GM19467 (cell line): ENCODE results near the gene CAPS.

Experiments
- ATAC-seq: cut with Tn5 transposase; IDR thresholded peaks from one replicate; pipeline ENCODE4 v1.9.1; 2021; ENCODE audit warnings: mild to moderate bottlenecking, moderate library complexity; ENCODE audit not compliant: unreplicated experiment

The CAPS gene

DNA sequence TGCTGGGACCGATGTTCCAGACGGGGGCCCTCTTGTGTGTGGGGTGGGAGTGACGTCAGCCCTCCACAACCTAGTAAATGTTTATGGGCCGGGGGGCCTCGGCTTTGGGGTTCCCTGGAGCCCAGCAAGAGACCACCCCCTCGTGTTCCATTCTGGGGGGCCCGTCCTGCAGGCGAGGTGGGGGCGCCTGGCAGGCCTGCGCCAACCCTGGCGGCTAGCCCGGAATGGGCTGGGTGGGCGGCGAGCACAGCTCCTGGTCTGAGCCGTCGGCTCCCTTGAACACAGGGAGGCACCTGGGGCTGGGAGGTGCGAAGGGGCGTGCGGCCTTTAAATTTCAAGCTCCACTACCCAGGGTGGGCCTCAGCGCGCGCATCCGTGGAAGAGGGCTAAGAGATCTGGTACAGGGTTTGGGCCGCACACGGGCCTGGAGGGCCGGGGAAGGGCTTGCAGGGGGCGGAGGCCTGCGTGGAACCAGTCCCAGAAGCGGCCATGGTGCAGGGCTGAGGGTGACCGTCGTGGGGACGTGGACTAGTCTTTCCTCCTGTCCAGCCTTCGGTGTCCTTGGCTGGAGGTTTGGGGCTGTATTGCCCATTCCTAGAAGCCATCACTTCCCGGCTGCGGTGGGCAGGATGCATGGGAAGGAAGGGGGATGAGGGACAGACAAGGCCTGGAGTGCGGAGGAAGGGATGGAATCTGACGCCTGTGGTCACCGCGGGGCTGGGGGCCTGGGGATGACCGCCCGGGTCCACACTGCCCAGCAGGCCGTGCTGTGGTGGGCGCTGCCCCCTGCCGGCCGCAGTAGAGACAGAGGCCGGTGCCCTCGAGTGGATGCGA lies 21.9 kb upstream of the CAPS start:
- ATAC-seq, result no peak

DNA sequence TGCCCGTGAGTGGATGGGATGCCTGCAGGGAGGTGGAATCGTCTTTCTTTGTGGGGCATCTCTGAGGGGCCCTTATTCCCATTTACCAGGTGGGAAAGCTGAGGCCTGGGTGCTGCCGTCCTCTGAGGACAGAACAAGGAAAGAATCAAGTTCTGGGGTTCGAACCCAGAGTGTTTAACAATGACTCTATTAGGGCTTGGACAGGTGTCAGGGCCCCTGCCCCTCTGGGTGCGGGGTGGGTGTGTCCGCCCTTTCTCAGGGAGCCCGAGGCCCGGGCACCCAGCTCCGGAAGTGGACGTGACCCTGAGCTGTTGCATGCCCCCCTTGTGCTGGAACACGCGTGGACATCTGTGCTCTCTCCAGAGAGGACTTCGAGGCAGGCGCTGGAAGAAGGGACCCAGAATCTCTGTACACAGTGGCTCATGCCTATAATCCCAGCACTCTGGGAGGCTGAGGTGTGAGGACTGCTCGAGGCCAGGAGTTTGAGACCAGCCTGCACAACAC lies 21.2 kb upstream of the CAPS start:
- ATAC-seq, result no peak

DNA sequence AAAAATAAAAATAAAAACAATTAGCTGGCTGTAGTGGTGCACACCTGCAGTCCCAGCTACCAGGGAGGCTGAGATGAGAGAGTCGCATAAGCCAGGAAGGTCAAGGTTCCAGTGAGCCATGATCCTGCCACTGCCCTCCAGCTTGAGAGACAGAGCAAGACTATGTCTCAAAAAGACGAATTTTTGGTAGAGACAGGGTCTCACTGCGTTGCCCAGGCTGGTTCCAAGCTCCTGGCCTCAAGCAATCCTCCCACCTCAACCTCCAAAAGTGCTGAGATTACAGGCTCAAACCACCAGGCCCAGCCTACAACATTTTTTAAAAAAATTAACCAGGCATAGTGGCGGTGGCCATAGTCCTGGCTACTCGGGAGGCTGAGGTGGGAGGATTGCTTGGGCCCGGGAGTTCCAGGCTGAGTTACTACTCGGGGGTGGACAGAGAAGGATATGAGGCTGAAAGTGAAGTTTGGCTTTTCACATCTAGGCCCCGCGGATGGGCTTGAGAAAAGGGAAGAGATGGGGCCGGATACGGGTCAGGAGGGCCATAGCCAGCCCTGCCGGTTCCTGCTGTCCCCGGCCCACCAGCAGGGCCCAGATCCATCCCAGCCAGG lies 20.7 kb upstream of the CAPS start:
- ATAC-seq, result no peak

DNA sequence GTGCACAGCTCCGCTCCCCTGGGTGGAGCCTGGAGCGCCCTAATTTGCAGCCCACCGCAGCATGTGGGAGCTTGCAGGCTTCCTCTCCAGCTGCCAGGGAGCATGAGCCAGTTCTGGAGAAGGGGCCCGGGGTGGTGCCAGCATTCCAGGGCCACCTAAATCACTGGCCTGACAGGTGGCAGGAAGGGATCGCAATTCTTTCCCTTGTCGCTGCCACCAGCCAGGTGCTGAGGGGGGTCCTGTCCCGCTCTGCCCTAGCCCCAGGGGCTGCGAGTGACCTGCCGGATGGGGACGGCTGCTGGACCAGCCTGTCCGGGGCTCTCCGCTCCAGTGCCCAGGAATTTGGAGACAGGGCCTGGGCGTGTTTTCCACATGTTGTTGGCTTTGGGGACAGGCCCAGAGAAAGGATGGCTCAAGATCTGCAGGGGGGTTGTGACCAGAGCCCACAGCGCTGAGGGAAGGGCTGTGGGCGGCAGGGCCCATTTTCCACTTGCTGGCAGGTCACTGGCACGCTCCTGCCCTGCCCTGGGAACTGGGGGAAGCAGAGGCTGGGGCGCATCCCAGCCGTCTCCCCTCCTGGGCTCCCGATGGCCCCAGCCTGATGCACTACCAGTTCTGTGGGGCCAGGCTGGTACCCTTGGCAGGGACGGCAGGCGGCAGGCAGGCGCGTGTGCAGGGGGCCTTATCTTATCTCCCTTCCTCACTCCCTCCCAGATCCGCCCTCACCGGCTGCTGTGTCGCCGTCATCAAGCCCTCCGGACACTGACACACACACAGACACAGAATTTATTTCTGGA lies 19.9 kb upstream of the CAPS start:
- ATAC-seq, result no peak

DNA sequence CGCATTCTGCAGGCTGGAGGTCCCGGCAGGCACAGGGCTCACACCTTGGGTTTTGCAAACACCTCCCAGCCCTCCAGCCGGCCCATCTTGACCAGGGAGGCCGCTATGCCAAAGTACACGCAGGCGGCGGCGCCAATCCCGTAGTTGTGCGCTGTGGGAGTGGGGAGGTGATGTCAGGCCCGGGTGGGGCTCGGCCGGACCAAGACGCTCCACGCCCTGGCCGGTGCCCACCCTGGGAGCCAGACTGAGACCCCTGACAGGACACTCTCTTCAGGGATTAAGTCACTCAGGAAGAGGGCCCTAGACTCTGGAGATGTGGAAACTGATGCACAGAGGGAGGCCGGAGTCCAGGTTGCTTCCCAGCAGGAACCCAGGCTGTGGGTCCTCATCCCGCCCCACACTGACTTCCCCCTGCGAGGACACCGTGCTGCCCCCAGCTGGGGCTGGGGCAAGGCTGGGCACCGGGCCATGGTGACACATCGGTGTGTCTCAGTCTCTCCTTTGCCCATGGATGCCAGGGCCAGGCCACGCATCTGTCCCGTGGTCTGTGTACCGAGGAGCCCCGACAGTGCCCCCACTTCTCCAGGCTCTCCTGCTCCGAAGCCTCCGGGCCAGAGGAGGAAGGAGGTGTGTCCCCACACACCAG lies 19.2 kb upstream of the CAPS start:
- ATAC-seq, result no peak

DNA sequence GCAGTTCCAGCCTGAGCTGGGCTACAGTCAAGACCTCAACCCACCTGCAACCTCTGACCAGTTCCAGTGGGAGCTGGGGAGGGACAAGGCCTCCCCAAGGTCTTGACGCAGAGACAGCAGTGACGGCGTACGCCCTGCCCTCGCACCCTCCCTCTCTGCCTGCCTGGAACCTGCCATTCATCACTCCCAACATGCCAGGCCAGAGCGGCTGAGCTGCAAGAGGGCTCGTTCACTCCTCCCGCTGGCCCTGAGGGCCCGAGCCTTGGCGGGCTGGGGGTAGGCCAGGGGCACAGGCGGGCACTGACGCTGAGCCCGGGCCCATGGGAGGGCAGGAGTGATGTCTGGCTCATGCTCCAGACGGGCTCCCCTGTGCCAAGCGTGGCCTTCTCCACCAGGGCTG lies 18.6 kb upstream of the CAPS start:
- ATAC-seq, result no peak

DNA sequence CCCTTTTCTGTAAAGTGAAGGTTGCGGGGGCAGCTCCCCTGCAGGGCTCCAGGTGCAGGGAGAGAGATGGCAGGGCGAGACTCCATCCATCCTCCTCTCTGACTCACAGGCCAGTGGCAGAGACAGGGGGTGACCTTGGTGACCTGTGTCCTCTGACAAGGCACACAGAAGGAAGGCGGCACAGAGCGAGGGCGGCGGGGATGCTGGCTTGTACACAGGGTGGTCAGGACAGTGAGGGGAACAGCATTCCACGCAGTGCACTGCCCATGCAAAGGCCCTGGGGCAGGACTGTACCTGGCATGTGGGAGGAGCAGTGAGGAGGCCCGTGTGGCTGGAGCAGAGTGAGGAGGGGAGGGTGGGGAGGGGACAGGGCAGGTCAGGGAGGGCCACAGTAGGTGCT lies 18.2 kb upstream of the CAPS start:
- ATAC-seq, result no peak

DNA sequence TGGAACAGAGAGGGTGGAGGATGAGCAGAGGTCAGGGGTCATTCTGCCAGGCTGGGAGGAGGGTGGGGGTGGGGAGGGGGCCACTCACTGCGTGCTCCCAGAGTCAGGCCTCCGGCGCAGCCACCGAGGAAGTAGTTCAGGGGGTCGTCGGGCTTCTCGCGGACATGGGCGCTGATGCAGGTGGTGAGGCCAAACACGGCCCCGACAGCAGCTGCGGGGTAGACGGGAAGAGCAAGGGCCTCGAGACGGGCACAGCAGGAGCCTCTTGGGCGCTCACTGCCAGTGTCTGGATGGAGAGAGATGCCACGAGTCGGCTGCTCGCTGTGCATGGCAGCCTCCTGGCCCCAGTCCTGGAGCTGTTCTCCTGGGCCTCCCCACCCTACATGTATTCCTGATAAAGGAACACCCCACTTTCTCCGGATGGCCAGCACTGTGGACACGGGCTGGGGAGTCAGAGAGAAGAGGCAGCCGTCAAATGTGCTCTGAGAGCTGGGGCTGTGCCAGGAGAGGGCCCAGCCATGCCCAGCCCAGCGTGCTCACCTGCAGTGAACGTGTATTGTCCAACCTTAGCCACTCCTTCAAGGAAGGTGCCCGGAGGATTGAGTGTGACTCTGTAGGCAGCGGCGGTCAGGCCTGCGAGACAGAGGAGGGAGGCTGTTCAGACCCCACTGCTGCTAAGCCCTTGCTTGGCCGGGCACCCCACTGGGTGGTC lies 17.5 kb upstream of the CAPS start:
- ATAC-seq, result no peak

DNA sequence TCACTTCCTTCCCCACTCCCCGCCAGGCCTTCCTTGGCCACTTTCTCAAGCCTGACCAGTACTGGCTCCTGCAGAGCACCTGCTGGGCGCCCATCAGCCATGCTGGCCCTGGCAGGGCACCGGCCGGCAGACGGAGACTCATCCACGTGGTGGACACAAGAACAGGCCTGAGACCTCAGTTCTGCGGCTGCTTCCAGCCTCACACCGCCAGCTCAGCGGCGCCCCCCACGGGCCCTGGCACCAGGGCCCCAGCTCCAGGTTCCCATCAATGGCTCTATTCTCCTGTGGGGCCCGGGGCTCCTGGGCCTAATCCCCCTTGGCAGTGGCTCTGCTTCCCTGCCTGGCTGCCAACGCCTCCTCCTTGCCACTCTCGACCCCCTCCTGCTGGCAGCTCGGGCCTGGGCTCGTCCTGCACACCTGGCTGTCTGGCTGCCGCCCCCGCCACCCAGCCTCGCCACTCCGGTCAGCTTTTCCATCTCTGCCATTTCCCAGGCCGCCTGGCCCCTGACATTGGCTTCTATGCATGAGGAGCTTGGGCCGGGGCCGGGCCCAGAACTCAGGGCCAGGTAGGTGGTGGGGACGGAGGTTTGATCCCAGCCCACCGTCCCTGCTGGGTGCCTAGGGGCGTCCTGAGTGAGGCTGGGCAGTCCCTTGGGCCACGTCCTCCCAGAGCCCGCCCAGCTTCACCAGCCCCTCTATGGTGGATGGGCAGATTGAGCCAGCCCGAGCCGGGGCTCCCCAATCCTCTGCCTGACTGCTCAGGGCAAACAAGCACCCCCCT lies 16.7 kb upstream of the CAPS start:
- ATAC-seq, result no peak

DNA sequence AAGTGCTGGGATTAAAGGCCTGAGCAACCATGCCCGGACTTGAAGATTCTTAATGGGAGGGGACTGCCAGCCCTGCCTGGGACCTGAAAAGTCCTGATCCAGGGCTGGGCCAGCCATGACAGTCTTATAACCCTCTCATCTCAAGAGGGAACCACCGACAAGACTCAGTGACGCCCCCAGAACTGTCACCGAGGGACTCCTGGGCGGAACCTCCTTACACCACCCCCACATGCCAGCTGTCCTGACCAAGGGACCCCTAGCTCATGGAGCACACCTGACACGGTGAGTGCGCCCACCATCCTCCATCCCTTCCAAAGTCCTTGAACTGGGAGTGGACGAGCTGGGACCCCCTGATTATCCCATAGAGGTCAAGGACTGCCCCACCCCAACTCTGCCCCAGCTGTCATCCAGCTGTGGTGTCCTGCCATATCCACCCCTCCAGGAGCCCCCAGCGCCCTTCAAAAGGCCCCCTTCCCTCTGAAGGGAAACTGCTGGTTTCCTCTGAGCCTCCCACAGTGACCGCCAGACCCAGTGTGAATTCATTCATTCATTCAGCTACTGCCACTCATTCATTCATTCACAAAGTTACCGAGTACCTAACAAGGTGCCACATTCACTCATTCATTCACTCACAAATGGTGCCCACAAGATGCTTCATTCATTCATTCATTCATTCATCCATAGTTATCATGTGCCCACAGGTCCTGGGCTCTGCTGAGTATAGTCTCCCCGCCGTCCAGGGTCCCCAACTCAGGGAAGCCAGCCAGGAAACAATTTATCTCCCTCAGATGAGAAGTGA lies 14.1 kb upstream of the CAPS start:
- ATAC-seq, result no peak

DNA sequence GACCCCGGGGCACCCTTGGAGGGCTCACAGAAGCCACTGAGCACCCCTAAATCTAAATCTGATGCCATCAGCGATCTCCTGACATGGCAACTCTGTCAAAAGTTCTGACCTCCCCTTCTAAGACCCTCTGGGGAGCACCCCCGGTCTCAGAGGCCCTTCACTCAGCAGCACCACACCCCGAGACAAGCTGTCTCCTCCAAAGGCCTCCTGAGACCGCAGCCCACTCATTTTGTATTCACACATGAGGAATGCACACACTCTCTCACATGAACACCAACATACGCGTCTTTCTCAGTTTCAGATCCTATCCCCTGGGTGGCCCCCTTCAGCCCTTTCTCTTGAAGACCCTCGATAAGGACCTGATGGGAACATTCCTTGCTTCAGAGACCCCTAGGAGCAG lies 13.1 kb upstream of the CAPS start:
- no peak for ATAC-seq

DNA sequence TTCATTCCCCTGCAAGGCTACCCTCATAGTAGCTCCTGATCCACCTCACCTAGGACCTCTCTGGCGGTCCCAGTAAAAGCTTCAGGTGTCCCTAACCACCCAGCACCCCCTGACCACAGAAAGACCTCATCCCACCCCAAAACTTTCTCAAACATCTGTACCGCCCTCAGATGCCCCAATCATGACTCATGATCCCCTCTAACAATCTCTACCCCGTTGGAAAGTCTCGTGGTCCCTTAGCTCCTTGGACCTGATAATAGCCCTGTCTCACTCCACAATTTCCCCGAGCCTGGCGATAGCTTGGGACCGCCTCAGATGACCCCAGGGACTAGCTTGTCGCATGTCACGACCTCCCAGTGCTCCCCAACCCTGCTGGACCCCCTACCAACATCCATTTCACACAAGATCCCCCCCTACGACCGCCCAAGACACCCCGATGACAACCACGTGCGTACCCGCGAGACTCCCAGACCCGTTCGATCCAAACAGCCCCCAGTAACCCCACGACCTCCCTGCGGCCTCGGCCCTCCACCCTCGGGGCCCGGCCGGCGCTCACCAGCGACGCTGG lies 10.9 kb upstream of the CAPS start:
- ATAC-seq, result no peak

DNA sequence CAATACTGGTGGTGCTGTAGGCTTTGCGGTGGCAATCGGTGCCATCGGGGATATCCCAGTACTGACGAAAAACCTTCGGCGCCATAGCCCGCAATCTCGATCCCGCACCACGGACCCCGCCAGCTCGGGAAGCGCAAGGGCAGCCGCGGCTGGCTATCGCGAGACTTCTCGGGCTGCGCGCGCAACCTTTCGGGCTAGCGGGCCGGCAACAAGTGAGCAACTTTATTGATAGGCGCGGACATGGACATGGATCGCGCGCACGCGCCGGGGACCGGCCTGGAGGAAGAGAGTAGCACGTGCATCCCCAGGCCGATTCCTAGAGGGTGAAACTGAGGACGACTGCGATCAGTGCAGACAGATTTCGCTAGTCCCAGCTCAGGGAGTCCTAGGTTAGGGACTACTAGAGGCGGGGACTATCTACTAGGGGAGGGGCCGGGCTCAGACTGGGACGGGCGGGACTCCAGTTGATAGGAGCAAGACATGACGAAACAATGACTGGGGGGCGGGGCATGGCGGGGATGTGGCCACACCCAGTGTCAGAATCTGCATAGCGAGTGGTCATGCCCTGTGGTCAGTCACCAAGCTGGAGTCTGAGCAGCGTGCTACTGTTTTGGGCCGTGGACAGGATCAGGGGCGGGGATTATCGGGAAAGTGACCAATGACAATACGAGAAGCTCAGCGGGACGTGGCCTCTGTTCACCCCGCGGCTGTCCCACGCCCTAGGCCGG lies 10.3 kb upstream of the CAPS start, which contains the start of gene NDUFA11:
Gene NDUFA11 (minus strand): TSS at position 167 of the 728 bp plus-strand sequence. CDS start 82 bp downstream, at position 85.
- ATAC-seq, result peak; percentile 34

DNA sequence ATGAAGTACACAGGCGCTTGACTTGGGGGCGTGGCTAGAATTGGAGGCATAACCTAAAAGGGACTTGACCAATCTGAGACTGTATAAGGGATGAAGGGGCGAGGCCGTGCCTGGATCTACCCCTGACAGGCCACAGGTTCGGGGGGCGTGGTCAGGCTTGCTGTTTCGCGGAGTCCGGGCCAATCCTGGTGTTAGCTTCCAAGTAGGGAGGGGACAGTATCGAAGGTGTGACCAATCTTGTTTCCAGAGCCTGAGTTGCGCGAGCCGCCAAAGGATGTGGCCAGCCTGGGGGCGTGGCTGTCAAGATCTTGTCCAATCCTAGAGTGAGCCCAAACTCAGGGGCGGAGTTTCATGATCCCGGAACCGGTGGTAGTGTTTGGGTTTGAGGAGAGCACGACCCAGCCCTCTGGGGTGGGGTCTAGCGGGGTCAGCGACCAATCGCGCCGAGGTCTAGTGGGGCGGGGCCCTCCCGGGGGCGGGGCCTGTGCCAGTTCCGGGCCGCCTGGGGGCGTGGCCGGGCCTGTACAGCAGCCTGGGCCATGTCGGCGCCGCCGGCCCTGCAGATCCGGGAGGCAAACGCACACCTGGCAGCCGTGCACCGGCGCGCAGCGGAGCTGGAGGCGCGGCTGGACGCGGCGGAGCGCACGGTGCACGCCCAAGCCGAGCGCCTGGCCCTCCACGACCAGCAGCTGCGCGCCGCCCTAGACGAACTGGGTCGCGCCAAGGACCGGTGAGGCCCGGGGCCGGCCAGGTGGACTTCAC lies 9.5 kb upstream of the CAPS start, which contains the start of gene VMAC:
Gene VMAC (plus strand): TSS at position 521 of the 762 bp plus-strand sequence. CDS start 19 bp downstream, at position 540.
- ATAC-seq, result peak; percentile 76

DNA sequence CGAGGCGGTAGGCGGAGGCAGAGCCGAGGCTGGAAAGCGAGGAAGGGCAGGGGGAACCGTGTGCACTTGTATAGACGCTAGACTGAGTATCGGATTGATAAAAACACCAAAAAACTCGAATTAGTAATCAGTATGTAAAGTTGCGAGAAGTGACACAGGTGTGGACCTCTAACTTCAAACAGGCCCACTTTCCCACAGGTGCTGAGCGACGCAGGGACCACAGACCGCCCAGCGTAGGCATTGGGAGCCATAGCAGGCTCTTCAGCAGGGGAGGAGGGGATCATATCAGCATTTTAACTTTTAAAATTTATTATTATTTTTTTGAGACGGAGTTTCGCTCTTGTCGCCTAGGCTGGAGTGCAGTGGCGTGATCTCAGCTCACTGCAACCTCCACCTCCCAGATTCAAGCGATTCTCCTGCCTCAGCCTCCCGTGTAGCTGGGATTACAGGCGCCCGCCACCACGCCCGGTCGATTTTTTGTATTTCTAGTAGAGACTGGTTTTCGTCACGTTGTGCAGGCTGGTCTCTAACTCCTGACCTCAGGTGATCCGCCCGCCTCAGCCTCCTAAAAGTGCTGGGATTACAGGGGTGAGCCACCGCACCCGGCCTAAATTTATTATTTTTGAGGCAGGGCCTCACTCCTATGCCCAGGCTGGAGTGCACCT lies 8.8 kb upstream of the CAPS start:
- ATAC-seq, result no peak

DNA sequence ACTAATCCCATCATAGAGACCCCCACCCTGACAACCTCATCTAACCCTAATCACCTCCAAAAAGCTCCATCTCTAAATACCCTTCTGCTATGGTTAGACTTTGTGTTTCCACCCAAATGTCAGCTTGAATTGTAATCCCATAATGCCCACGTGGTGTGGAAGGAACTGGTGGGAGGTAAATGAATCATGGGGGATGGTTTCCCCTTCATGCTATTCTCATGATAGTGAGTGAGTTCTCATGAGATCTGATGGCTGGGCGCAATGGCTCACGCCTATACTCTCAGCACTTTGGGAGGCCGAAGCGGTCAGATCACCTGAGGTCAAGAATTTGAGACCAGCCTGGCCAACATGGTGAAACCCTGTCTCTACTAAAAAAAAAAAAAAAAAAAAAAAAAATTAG lies 6.8 kb upstream of the CAPS start:
- ATAC-seq, result no peak
